Body of pancreas (tissue), 4 donors: ENCODE results near the gene CCNY.

Experiments used
- POLR2A ChIP-seq, 3 donors: fragments of 450-650 bp; IDR thresholded peaks; one replicate each; pipeline ENCODE4 v1.6.1; 2016; ENCODE audit warnings: antibody characterized with exemption in 3 of 3, mild to moderate bottlenecking in 2 of 3
- TF ChIP-seq, protein P1 (sequence below), 7 experiments: fragments of 450-650 bp in 4 of 7; fragments of 200-600 bp in 3 of 7; sonication (generic) in 3 of 7; IDR thresholded peaks; one replicate each; pipeline ENCODE4 v1.5.1; 2016 to 2019; ENCODE audit warnings: antibody characterized with exemption in 7 of 7

DNA sequence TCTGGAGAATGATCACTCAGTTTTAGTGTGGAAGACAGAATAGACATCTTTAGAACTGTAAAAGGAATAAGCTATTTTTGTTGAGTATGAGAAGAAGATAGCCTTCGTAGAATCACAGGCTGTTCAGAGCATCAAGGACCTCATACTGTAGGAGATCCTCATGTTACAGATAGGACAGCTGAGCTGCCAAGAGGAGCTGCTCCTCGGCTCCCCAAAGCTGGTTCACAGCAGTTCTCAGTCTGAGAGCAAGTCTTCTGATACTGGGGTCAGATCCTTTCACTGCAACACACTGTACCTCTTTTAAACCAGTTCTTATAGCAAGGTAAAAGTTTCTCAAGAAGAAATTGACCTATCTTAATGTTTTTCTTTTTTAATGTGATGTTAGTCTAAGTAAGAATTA lies 17.1 kb downstream of the CCNY start:
- TF ChIP-seq, protein P1, sequence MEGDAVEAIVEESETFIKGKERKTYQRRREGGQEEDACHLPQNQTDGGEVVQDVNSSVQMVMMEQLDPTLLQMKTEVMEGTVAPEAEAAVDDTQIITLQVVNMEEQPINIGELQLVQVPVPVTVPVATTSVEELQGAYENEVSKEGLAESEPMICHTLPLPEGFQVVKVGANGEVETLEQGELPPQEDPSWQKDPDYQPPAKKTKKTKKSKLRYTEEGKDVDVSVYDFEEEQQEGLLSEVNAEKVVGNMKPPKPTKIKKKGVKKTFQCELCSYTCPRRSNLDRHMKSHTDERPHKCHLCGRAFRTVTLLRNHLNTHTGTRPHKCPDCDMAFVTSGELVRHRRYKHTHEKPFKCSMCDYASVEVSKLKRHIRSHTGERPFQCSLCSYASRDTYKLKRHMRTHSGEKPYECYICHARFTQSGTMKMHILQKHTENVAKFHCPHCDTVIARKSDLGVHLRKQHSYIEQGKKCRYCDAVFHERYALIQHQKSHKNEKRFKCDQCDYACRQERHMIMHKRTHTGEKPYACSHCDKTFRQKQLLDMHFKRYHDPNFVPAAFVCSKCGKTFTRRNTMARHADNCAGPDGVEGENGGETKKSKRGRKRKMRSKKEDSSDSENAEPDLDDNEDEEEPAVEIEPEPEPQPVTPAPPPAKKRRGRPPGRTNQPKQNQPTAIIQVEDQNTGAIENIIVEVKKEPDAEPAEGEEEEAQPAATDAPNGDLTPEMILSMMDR (IDR thresholded peaks at IDR 0.05) = no peak
- TF ChIP-seq POLR2A (IDR thresholded peaks at IDR 0.05) = no peak
